ENCODE data around the gene MED27. TPM values are rescaled to one million over a fixed set of nuclear protein-coding genes. Genes with fewer than 3 reads are reported as not detected.

MED27 gene
- total and polyA plus RNA-seq, 8 donors: 0.87 to 21.9 (median 12.7) TPM

DNA sequence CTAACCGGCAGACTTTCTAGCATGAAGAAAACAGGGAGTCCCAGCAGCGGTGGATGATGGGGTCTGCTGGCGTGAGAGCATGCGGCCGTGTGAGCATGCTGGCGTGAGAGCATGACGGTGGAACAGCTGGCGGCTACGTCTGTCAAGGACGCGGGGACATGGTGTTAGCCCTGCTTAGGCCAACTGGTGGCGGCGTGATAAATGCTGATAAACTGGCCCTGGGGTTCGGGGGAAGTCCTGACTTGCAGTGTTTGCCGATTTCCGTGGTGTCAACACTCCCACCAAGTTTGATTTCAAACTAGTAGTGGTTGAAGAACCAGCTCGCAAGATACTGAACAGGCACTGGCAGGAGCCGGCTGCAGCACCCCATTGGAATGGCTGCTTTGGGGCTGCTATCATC, 217.4 kb downstream of the MED27 start:
- no peak for DNase-seq
- H3K9me3 ChIP-seq: no peaks in the 10 kb centered on the region
- no peaks in the 10 kb centered on the region for H3K27me3 ChIP-seq
- TF ChIP-seq POLR2A (IDR thresholded peaks at IDR 0.05) (no peak), POLR2AphosphoS5 (IDR thresholded peaks at IDR 0.05) (no peak), EP300 (IDR thresholded peaks at IDR 0.05) (no peak)
- TF ChIP-seq, protein P1, sequence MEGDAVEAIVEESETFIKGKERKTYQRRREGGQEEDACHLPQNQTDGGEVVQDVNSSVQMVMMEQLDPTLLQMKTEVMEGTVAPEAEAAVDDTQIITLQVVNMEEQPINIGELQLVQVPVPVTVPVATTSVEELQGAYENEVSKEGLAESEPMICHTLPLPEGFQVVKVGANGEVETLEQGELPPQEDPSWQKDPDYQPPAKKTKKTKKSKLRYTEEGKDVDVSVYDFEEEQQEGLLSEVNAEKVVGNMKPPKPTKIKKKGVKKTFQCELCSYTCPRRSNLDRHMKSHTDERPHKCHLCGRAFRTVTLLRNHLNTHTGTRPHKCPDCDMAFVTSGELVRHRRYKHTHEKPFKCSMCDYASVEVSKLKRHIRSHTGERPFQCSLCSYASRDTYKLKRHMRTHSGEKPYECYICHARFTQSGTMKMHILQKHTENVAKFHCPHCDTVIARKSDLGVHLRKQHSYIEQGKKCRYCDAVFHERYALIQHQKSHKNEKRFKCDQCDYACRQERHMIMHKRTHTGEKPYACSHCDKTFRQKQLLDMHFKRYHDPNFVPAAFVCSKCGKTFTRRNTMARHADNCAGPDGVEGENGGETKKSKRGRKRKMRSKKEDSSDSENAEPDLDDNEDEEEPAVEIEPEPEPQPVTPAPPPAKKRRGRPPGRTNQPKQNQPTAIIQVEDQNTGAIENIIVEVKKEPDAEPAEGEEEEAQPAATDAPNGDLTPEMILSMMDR (IDR thresholded peaks at IDR 0.05): no peak
- no peaks in the 10 kb centered on the region for H3K4me1 ChIP-seq
- H3K4me3 ChIP-seq: no peak overlapping the region
- intact Hi-C loops (cut with DNase I; ENCODE audit: low total_unique reads): no loop called here
- 83 to 94% (median 87%) methylated on average over 16 to 18 of the region's 18 CpGs for WGBS, 5 donors
- peaks cover 7 to 47% (median 45%) of the 10 kb centered on the region in 4 donors for H3K36me3 ChIP-seq
- no peak overlapping the region for H3K27ac ChIP-seq

GRCh38 chr9:131860430-131860829, 219.2 kb downstream of the MED27 start:
- intact Hi-C loops (cut with DNase I; ENCODE audit: low total_unique reads): no loop called here

DNA sequence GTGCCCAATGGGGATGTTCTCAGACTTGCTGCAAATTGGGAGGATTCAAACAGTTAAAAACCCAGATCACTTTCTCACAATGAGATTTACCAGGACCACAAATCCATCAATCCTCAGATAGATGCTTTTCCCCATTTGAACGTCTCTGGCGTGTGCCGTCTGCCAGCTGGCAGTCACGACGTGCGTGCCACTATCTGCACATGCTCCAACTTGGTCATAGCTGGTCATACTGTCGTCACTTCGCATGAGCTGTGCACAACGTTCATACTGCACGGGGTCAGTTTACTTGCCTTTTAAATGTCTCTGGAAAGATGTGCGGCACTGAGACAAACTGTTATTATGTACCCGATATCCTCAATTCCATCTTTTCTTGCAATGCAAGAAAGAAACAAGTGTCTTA, 221.5 kb downstream of the MED27 start:
- Histone ChIP-seq H3K36me3 (peaks cover 7 to 40% (median 39%) of the 10 kb centered on the region in 4 donors), H3K27me3 (no peaks in the 10 kb centered on the region), H3K4me1 (no peaks in the 10 kb centered on the region), H3K4me3 (no peak overlapping the region), H3K9me3 (no peaks in the 10 kb centered on the region), H3K27ac (no peak overlapping the region)
- no peak for TF ChIP-seq EP300 (IDR thresholded peaks at IDR 0.05)
- TF ChIP-seq POLR2AphosphoS5 (IDR thresholded peaks at IDR 0.05): no peak
- TF ChIP-seq, protein P1 (IDR thresholded peaks at IDR 0.05): no peak
- DNase-seq: no peak
- 86 to 91% (median 90%) methylated on average over 12 of the region's 12 CpGs for WGBS, 5 donors
- intact Hi-C loops (cut with DNase I; ENCODE audit: low total_unique reads): no loop called here

More at GRCh38 chr9:131860430-131860829, 219.2 kb downstream of the MED27 start:
- Histone ChIP-seq H3K4me1 (no peaks in the 10 kb centered on the region), H3K4me3 (no peak overlapping the region), H3K36me3 (peaks cover 7 to 47% (median 45%) of the 10 kb centered on the region in 4 donors), H3K27me3 (no peaks in the 10 kb centered on the region), H3K27ac (no peak overlapping the region), H3K9me3 (no peaks in the 10 kb centered on the region)
- TF ChIP-seq EP300 (IDR thresholded peaks at IDR 0.05) (no peak), POLR2AphosphoS5 (IDR thresholded peaks at IDR 0.05) (no peak), POLR2A (IDR thresholded peaks at IDR 0.05) (no peak)
- TF ChIP-seq, protein P1 (IDR thresholded peaks at IDR 0.05): no peak
- WGBS, 5 donors: 86 to 91% (median 90%) methylated on average over 12 to 13 of the region's 13 CpGs
- DNase-seq: no peak

DNA sequence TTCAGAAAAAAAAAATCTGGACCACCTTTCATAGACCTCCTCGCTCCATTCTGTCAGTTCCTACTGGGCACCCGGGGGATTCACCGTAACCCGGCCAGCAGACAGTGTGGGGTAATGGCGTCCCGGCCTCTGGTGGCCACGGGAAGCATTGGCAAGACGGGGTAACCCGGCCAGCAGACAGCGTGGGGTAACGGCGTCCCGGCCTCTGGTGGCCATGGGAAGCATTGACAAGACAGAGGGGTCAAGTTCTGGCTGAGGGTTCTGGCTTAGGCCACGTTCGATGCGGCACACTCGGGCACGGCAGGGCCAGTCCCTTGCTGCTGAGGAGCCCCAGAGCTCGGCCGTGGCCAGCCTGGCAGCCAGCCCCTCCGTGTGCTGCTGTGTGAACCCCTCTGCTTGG, 223.6 kb downstream of the MED27 start:
- H3K27me3 ChIP-seq: no peaks in the 10 kb centered on the region
- TF ChIP-seq POLR2A (IDR thresholded peaks at IDR 0.05): no peak
- no peak for TF ChIP-seq POLR2AphosphoS5 (IDR thresholded peaks at IDR 0.05)
- no peak for TF ChIP-seq EP300 (IDR thresholded peaks at IDR 0.05)
- TF ChIP-seq, protein P1 (IDR thresholded peaks at IDR 0.05): no peak
- no peak overlapping the region for H3K27ac ChIP-seq
- peaks cover 4 to 20% (median 19%) of the 10 kb centered on the region in 4 donors for H3K36me3 ChIP-seq
- WGBS, 5 donors: 75 to 87% (median 84%) methylated on average over 14 to 21 of the region's 21 CpGs
- no peak overlapping the region for H3K4me3 ChIP-seq
- H3K4me1 ChIP-seq: no peaks in the 10 kb centered on the region
- no peak for DNase-seq
- intact Hi-C loops (cut with DNase I; ENCODE audit: low total_unique reads): no loop called here
- H3K9me3 ChIP-seq: no peaks in the 10 kb centered on the region
